ENCODE data around the gene HCAR1.

GRCh38 chr12:122729583-122730214 lies 945 bp downstream of the HCAR1 start:
- no peak for TF ChIP-seq CTCF (IDR thresholded peaks at IDR 0.05)
- no peak for TF ChIP-seq POLR2A (IDR thresholded peaks at IDR 0.05)
